Measurements from ENCODE around the gene FARP2. TPM values are rescaled to one million over a fixed set of nuclear protein-coding genes. Genes with fewer than 3 reads are reported as not detected.

Gene FARP2
- total and polyA plus RNA-seq, 2 of the 13 experiments (the other 11 are each of a cell fraction or from before 2014, with no cell fraction given): 28.0 to 45.4 TPM

DNA sequence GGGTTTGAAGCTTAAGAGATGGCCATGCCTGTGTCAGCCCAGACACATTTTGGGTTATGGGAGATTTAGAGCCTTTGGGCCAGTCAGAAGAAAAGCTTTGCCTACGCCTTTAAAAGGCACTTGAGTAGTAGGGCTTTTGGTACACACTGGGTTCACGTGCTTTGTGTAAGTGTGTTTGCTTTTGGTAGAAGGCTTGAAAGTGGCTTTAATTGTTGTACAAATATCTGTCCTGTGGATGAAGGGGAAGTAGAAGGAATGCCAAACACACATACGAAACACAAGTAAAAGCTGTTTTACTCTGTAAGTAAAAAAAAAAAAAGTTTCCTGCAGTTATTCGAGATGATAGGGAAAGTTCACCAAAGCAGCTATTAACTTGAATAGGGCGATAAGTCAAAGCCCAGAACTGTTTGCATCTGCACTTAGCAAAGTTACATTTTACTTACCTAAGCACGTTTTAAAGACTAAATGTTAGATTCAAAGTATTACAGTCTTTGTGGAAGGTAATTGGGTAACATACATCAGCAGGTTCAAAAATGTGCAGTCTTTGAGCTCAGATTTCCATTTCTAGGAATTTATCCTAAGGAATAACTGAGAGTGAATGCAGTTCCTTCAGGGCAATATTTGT is 76.9 kb downstream of the FARP2 start (continued):
- TF ChIP-seq, protein P1, sequence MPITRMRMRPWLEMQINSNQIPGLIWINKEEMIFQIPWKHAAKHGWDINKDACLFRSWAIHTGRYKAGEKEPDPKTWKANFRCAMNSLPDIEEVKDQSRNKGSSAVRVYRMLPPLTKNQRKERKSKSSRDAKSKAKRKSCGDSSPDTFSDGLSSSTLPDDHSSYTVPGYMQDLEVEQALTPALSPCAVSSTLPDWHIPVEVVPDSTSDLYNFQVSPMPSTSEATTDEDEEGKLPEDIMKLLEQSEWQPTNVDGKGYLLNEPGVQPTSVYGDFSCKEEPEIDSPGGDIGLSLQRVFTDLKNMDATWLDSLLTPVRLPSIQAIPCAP (CRISPR knock-in tag; IDR thresholded peaks at IDR 0.05; ENCODE audit: low read depth): no peak
- 0 out of 2 replicates have a peak, but pooled peaks have one; percentile 31 for TF ChIP-seq ARNT2 (CRISPR knock-in tag; IDR thresholded peaks at IDR 0.05; ENCODE audit: low read depth)
- TF ChIP-seq ZNF572 (CRISPR knock-in tag; IDR thresholded peaks at IDR 0.05): no peak
- TF ChIP-seq TEAD2 (CRISPR knock-in tag; IDR thresholded peaks at IDR 0.05): no peak
- TF ChIP-seq ARHGAP35 (CRISPR knock-in tag; IDR thresholded peaks at IDR 0.05; ENCODE audit: borderline replicate concordance): no peak
- TF ChIP-seq MBD4 (IDR thresholded peaks at IDR 0.05; ENCODE audit: borderline replicate concordance, low read length): peak; percentile 80; the same call in 1 of the 2 replicates
- TF ChIP-seq, protein P2, sequence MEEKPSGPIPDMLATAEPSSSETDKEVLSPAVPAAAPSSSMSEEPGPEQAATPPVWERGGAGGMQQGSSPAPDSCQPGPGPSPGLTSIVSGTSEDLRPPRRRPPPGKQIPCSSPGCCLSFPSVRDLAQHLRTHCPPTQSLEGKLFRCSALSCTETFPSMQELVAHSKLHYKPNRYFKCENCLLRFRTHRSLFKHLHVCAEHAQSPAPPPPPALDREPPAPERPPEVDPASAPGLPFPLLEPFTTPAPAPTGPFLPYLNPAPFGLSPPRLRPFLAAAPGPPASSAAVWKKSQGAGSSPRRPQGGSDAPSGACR (CRISPR knock-in tag; IDR thresholded peaks at IDR 0.05): 0 out of 2 replicates have a peak, but pooled peaks have one; percentile 46
- TF ChIP-seq MAX (IDR thresholded peaks at IDR 0.05): peak; percentile 81
- TF ChIP-seq, protein P3, sequence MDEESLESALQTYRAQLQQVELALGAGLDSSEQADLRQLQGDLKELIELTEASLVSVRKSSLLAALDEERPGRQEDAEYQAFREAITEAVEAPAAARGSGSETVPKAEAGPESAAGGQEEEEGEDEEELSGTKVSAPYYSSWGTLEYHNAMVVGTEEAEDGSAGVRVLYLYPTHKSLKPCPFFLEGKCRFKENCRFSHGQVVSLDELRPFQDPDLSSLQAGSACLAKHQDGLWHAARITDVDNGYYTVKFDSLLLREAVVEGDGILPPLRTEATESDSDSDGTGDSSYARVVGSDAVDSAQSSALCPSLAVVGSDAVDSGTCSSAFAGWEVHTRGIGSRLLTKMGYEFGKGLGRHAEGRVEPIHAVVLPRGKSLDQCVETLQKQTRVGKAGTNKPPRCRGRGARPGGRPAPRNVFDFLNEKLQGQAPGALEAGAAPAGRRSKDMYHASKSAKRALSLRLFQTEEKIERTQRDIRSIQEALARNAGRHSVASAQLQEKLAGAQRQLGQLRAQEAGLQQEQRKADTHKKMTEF (CRISPR knock-in tag; IDR thresholded peaks at IDR 0.05): peak; percentile 72
- TF ChIP-seq ZKSCAN5 (CRISPR knock-in tag; IDR thresholded peaks at IDR 0.05): no peak
- no peak for TF ChIP-seq WIZ (CRISPR knock-in tag; IDR thresholded peaks at IDR 0.05)
- TF ChIP-seq, protein P4, sequence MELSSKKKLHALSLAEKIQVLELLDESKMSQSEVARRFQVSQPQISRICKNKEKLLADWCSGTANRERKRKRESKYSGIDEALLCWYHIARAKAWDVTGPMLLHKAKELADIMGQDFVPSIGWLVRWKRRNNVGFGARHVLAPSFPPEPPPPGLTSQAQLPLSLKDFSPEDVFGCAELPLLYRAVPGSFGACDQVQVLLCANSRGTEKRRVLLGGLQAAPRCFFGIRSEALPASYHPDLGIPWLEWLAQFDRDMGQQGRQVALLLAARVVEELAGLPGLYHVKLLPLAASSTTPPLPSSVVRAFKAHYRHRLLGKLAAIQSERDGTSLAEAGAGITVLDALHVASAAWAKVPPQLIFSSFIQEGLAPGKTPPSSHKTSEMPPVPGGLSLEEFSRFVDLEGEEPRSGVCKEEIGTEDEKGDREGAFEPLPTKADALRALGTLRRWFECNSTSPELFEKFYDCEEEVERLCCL (CRISPR knock-in tag; IDR thresholded peaks at IDR 0.05; ENCODE audit: borderline replicate concordance): no peak
- no peak for TF ChIP-seq ZFY (CRISPR knock-in tag; IDR thresholded peaks at IDR 0.05)
- TF ChIP-seq ZNF432 (CRISPR knock-in tag; IDR thresholded peaks at IDR 0.05; ENCODE audit: borderline replicate concordance): no peak
- no peak for TF ChIP-seq ZNF746 (CRISPR knock-in tag; IDR thresholded peaks at IDR 0.05)
- TF ChIP-seq, protein P5, sequence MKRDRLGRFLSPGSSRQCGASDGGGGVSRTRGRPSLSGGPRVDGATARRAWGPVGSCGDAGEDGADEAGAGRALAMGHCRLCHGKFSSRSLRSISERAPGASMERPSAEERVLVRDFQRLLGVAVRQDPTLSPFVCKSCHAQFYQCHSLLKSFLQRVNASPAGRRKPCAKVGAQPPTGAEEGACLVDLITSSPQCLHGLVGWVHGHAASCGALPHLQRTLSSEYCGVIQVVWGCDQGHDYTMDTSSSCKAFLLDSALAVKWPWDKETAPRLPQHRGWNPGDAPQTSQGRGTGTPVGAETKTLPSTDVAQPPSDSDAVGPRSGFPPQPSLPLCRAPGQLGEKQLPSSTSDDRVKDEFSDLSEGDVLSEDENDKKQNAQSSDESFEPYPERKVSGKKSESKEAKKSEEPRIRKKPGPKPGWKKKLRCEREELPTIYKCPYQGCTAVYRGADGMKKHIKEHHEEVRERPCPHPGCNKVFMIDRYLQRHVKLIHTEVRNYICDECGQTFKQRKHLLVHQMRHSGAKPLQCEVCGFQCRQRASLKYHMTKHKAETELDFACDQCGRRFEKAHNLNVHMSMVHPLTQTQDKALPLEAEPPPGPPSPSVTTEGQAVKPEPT (CRISPR knock-in tag; IDR thresholded peaks at IDR 0.05; ENCODE audit: low read depth): no peak
- no peak for TF ChIP-seq ZNF749 (CRISPR knock-in tag; IDR thresholded peaks at IDR 0.05; ENCODE audit: borderline replicate concordance)
- TF ChIP-seq, protein P6, sequence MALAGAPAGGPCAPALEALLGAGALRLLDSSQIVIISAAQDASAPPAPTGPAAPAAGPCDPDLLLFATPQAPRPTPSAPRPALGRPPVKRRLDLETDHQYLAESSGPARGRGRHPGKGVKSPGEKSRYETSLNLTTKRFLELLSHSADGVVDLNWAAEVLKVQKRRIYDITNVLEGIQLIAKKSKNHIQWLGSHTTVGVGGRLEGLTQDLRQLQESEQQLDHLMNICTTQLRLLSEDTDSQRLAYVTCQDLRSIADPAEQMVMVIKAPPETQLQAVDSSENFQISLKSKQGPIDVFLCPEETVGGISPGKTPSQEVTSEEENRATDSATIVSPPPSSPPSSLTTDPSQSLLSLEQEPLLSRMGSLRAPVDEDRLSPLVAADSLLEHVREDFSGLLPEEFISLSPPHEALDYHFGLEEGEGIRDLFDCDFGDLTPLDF (CRISPR knock-in tag; IDR thresholded peaks at IDR 0.05): no peak; the same call in 1 of the 2 replicates
- TF ChIP-seq FOXC1 (CRISPR knock-in tag; IDR thresholded peaks at IDR 0.05; ENCODE audit: borderline replicate concordance): no peak
- no peak for TF ChIP-seq ZNF577 (CRISPR knock-in tag; IDR thresholded peaks at IDR 0.05; ENCODE audit: borderline replicate concordance, low read depth)

All from HepG2 (cell line).